HG03045 (cell line): ENCODE measurements around the gene VASH2.
"Not testable (repeated sequence)": the region's sequence is repeated elsewhere in the genome, so short reads cannot be mapped to it uniquely, and the experiment has no call there.

Experiments
- ATAC-seq: cut with Tn5 transposase; IDR thresholded peaks from one replicate; pipeline ENCODE4 v1.9.1; 2021; ENCODE audit warnings: mild to moderate bottlenecking, moderate library complexity; ENCODE audit not compliant: unreplicated experiment

VASH2 gene

DNA sequence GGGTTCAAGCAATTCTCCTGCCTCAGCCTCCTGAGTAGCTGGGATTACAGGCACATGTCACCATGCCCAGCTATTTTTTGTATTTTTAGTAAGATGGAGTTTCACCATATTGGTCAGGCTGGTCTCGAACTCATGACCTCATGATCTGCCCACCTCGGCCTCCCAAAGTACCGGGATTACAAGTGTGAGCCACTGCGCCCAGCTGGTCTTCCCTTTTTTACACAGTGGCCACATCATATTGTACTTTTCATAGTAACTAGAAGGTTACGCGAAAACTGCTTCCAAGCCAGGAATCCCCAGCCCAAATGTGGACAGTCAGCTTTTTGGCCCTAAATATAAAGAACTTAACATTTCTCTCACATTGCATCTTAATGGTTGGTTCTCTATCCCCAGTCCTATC lies 4.2 kb downstream of the VASH2 start:
- ATAC-seq: no peak

DNA sequence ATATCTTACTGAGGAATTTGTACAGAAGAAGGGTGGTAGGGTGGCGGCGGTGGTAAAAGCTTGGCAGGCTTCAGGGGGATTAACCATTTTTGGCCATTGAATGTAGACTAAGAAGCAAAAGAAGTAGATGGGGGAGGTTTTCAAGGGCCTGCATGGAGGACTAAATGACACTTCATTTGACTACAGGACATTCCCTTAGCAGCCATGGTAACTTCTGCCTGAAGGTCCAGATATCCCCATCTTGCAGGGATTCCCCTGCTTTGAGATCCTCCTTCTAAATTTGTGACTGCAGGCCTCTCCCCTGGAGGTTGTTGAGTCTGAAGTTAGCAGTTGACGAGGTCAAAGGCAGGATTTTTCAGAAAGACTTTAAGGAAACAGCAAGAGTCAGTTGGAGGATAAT lies 4.8 kb downstream of the VASH2 start:
- ATAC-seq: peak; percentile 20

DNA sequence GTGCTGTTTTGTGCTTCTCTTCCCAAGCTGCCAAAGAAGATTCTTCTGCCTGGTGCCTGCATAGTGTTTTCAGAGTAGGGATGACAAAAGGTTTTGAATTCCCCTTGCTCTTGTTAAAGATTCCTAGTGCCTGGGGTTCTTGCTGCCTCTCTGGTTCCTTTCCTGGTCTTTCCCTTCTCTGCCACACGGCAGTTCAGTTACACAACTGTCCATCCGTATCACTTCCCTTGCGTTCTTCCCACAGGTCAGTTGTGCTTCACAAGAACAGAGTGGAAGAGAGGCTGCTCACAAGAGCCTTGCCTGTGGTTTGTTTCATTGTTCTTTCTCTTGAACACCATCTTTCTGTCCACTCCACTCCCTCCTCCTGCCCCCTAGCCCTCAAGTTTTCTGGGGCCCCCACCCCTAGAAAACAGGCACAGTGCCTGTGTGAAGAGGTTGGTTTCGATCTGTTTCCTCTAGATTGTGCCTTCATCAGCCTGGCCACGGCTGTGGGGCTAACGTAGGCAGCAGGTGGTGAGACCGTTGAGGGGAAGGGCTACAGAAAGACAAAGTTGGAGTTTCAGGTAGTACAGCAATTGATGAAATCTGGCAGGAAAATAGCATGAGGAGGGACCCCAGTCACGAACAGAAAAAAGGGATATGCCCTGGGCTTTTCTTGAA lies 5.8 kb downstream of the VASH2 start:
- no peak for ATAC-seq

DNA sequence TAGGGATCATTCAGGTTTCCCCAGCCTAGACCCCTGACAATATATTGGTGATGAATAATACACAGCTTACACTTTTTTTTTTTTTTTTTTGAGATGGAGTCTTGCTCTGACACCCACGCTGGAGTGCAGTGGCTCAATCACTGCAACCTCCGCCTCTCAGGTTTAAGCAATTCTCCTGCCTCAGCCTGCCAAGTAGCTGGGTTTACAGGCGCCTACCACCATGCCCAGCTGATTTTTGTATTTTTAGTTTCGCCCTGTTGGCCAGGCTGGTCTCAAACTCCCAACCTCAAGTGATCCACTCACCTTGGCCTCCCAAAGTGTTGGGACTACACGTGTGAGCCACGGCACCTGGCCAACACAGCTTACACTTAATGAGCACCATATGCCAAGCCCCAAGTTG lies 7.2 kb downstream of the VASH2 start:
- ATAC-seq: no peak

DNA sequence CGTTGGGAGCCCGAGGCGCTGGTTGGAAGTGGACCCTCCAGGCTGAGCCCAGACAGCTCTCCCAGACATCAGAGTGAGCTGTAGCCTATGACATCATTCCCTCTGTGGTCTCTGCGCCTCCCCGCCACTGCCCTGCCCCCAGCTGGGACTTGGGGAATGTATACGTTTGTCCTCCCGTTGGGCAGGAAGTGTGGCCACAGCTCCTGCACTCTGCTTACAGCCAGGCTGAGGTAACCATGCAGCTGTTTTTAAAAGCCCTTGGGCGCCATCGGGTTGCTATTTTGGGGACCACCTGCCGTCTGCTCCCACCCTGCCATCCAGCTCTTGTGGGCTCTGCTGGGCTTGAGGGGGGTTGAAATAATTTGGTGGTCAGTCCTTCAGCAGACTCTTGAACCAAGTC lies 7.8 kb downstream of the VASH2 start:
- no peak for ATAC-seq

DNA sequence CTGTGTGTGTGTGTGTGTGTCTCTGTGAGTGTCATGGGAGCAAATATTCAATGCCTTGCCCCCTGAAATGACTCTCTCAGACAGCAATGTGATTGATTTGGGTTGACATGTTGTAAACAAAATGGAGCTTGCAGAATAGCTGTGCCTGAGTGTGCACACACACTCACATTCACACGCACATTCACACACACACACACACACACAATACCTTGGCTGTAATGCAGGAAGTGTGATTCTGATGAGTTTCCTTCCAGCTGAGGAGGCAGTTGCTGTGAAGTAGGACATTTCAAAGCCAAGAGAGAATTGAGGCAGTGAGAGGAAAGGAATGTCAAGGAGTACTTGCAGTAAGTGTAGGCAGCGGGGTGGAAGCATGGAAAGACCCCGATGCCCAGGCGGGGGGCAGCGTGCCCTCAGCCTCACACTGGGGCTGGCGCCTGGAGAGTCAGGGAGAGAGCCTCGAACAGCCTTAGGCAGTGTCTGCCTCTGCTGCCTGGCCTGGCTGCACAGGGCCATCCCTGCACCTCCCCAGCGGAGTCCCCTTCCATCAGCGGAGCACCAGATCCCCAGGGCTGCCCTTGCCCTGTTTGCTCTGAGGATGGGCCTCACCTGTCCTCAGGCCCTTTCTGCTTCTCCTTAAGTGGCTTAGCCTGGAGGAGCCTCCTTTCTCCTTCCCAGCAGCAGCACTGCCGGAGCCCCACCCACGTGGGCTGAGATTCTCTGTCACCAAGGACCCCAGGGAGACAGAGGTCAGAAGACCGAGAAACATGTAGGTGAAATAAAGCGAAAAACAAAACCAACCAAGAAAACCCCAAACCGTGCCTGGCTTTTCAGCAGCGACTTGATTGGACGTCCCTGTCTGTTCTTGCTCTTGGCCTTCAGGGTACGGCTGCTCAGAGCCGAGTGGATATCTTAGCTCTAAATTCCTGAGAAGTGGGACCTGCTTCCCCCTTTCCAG lies 9.2 kb downstream of the VASH2 start:
- ATAC-seq: peak; percentile 63

DNA sequence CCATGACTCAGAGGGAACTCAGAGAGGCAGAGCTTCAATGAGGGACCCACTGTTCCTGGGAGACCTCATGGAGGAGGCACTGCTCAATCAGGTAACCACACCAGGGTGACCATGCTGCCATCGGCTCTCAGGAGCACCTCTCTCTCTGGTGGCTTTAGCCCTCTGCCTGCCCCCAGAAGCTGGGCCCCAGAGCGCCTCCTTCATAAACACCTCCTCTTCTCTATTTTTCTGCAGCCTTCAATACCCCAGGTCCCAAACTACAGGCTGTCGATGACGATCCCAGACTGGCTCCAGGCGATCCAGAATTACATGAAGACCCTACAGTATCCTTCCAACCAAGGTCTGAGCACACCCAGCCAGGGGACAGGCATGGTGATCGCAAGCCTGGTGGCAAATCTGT lies 10.6 kb downstream of the VASH2 start:
- no peak for ATAC-seq

DNA sequence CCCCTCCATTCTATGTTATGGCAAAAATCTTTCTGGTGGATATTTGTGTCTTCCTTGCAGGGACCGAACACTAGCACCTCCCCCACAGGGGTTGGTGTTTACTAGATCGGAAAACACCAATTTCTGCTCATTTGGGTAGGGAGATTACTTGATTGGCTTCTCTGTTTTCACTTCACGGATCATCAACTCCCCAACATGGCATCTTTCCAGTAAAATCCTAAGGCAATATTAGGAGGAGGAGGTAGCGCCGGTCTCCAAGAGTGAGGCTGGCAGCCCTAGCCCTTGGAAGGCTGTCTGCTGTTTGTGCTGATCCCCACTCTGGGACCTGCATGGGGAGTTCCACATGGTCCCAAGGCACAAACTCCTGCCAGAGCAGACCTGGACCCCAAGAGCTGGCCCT lies 12.2 kb downstream of the VASH2 start:
- ATAC-seq: no peak

DNA sequence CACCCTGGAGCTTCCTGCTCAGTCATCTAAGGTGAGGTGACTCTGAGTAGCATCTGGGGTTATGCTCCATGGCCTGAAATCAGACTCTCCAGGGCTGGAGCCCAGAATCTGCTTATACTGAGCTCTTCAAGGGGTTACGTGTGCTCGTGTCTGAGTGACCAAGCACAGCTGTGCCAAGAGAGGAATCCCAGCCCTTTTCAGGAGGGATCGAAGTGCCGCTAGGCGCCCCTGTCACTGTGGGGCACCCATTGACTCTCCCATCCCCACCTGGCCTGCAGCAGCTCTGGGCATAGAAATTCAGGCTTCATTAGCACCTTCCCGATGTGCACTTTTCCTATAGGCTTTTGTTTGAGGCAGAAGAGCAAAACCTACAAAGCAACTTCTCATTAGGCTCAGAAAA lies 13.8 kb downstream of the VASH2 start:
- ATAC-seq: no peak

GRCh38 chr1:212964993-212965392 lies 14.7 kb downstream of the VASH2 start:
- not testable (repeated sequence) for ATAC-seq

DNA sequence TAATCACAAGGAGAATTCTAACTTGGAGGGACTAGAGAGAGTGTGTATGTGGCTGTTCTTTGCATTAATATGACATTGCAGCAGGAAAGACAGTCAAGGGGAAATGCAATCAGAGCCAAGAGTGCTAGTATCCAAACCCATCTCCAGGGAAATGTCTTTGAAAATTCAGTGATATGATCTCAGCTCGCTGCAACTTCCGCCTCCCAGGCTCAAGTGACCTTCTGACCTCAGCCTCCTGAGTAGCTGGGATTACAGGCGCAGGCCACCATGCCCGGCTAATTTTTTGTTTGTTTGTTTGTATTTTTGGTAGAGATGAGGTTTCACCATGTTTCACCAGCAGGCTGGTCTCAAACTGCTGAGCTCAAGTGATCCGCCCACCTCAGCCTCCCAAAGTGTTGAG lies 16.3 kb downstream of the VASH2 start:
- no peak for ATAC-seq

GRCh38 chr1:212967801-212968200 lies 17.5 kb downstream of the VASH2 start:
- ATAC-seq: no peak

DNA sequence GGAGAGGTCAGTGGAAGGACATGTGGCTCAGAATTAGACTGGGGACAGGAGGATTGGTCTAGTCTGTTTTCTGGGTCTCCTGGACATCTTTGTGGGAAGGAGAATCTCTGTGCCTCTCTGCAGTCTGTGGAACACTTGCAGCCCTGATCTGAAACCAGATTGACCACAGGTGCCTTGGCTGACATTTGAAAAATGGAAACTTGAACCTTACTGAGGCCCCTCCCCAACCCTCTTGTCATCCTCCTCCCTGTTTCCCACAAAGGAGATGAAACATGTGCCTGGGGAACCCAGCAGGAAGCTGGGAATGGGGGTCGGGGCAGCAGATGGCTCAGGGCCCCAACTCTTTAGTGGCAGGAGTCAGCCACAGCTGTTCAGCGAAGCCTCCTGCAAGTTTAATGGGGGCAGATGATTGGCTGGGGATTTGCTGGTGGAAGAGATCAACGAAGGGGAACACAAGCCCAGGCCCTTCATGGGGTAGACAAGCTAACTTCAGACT lies 18.1 kb downstream of the VASH2 start:
- ATAC-seq: no peak

DNA sequence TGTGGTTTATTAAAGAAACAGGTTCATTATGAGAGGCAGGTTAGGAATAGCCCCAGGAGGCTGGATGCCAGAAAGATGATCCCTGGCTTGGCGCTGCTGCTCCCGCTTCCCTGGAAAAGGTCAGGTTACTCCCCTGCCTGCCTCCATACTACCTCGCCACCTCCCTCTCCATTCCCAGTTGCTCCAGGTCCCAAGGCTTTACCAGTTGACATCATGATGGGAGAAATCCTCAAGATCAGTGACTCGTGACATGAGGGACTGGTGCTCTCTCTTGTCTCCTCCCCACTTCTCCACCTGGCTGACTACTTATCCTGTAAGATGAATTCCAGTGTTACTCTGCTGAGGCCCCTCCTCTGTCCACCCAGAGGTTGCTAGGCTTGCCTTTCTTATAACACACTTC lies 19.7 kb downstream of the VASH2 start:
- no peak for ATAC-seq

DNA sequence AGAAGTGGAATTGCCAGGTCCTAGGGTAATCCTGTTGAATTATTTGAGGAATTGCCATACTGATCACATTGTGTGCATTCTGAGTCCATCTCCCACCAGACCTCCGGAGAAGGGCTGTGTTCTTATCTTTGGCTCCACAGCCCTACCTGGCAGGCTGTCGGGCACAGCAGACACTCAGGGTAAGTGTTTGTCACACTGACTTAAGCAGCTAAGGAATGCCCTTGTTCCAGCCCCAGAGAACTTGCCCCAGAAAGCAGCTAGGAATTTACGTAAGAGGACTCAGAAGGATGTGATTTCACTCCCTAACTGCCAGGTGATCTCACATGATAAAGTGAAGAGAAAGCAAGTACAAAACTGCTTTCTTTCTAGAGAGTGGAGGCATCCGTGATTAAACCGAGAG lies 21.0 kb downstream of the VASH2 start:
- ATAC-seq: no peak

GRCh38 chr1:212973426-212973825 lies 23.1 kb downstream of the VASH2 start:
- no peak for ATAC-seq

GRCh38 chr1:212973899-212974298 lies 23.6 kb downstream of the VASH2 start:
- no peak for ATAC-seq

DNA sequence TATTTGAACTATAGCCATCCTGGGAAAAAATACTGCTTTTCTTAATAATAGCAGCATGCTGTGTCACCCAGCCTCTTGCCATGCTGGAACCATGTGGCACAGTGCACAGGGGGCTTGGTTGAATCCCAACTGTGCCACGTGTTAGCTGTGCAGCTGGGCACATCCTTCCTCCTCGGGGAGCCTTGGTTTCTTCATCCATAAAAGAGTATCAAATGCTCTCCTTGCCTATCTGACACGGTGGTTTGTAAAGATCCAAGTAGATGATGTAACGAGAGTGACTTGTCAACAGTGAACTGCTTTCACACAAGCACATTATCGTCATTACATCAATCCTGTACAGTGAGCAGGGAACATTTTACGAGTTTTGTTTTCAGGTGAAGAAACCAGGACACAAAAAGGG lies 24.4 kb downstream of the VASH2 start:
- ATAC-seq: no peak

- no peak for ATAC-seq
These were observed 25.0 kb downstream of the VASH2 start for GRCh38 chr1:212975111-212975918.

DNA sequence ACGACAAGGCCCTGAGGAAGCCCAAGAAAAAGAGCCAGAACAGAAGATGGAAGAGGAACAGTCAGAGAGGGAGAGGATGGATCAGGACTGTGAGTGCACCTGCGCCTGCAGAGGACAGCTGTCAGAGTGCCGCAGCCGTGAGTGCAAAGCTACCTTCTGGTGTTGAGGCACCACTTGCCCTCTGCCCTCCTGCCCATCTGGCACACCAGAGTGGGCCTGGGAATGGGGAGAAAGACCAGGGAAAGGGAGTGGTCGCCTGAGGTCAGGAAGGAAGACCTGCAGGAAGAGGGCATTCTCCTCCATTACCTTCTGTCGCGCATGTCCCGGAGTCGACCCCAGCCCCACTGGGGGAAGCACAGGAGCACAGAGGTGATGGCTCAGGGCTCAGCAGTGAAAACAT lies 26.2 kb downstream of the VASH2 start:
- ATAC-seq: no peak
